Neural cell (in vitro differentiated cells): ENCODE measurements around the gene ZNF316. TPM values are rescaled to one million over a fixed set of nuclear protein-coding genes. Genes with fewer than 3 reads are reported as not detected.

Source experiments
- H2AFZ ChIP-seq: fragments of 200-600, 300-800 bp; sonication (generic), shearing (Covaris generic); 2 replicates; pipeline ENCODE4 v1.6.0; 2014; ENCODE audit warnings: low read depth, mild to moderate bottlenecking, antibody characterized with exemption, low read length, moderate library complexity
- H3F3A ChIP-seq: fragments of 200-600 bp; shearing (Covaris generic); 2 replicates; pipeline ENCODE4 v1.6.1; 2016; ENCODE audit warnings: mild to moderate bottlenecking, moderate library complexity, mixed read lengths, antibody characterized with exemption, low read length; ENCODE audit not compliant: insufficient read depth, poor library complexity, severe bottlenecking
- H3K27ac ChIP-seq: fragments of 200-600, 300-800 bp; sonication (generic), shearing (Covaris generic); 2 replicates; pipeline ENCODE4 v1.5.1; 2014; ENCODE audit warnings: mild to moderate bottlenecking, low read length, moderate library complexity
- H3K27me3 ChIP-seq: fragments of 300-800, 200-600 bp; sonication (generic), shearing (Covaris generic); 2 replicates; pipeline ENCODE4 v1.6.0; 2014; ENCODE audit warnings: mild to moderate bottlenecking, low read depth, low read length, moderate library complexity; ENCODE audit not compliant: insufficient read depth
- H3K36me3 ChIP-seq: fragments of 300-800, 200-600 bp; sonication (generic), shearing (Covaris generic); 2 replicates; pipeline ENCODE4 v1.5.1; 2014; ENCODE audit warnings: mild to moderate bottlenecking, antibody characterized with exemption, low read length, moderate library complexity; ENCODE audit not compliant: insufficient read depth
- H3K4me2 ChIP-seq: fragments of 300-800, 200-600 bp; sonication (generic), shearing (Covaris generic); 2 replicates; pipeline ENCODE4 v1.6.0; 2014; ENCODE audit warnings: mild to moderate bottlenecking, low read length
- H3K4me3 ChIP-seq: fragments of 300-800, 200-600 bp; sonication (generic), shearing (Covaris generic); 2 replicates; pipeline ENCODE4 v1.5.1; 2014; ENCODE audit warnings: mild to moderate bottlenecking, low read length, moderate library complexity
- H3K79me2 ChIP-seq: fragments of 200-600 bp; shearing (Covaris generic); replicated peaks from 2 replicates; pipeline ENCODE4 v1.6.0; 2014; ENCODE audit warnings: mild to moderate bottlenecking, low read length, moderate library complexity; ENCODE audit not compliant: insufficient read depth
- H3K9ac ChIP-seq: fragments of 300-800, 200-600 bp; sonication (generic), shearing (Covaris generic); 2 replicates; pipeline ENCODE4 v1.6.1; 2016; ENCODE audit warnings: mild to moderate bottlenecking, low read length, mixed read lengths
- H3K9me2 ChIP-seq: fragments of 200-600 bp; shearing (Covaris generic); 2 replicates; pipeline ENCODE4 v1.6.1; 2016; ENCODE audit warnings: mild to moderate bottlenecking, low read length, mixed read lengths; ENCODE audit not compliant: insufficient read depth
- H3K9me3 ChIP-seq: fragments of 200-600, 300-800 bp; sonication (generic), shearing (Covaris generic); 2 replicates; pipeline ENCODE4 v1.6.1; 2016; ENCODE audit warnings: mild to moderate bottlenecking, mixed run types, low read length, moderate library complexity, mixed read lengths
- H4K20me1 ChIP-seq: fragments of 200-600 bp; shearing (Covaris generic); 2 replicates; pipeline ENCODE4 v1.6.1; 2016; ENCODE audit warnings: mild to moderate bottlenecking, mixed run types; ENCODE audit not compliant: insufficient read depth
- CTCF ChIP-seq: fragments of 450-650 bp; IDR thresholded peaks from 2 replicates; pipeline ENCODE4 v1.5.1; 2014; ENCODE audit warnings: antibody characterized with exemption, mild to moderate bottlenecking, moderate library complexity; ENCODE audit not compliant: poor library complexity, severe bottlenecking
- EP300 ChIP-seq: fragments of 450-650 bp; conservative IDR thresholded peaks from 2 replicates; pipeline ENCODE4 v1.6.1; 2014; ENCODE audit warnings: antibody characterized with exemption, mild to moderate bottlenecking, moderate library complexity; ENCODE audit not compliant: poor library complexity, severe bottlenecking
- EZH2 ChIP-seq: fragments of 200-600, 300-800 bp; shearing (Covaris generic), sonication (generic); IDR thresholded peaks from 2 replicates; pipeline ENCODE4 v1.6.1; 2014; ENCODE audit warnings: antibody characterized with exemption, low read length, borderline replicate concordance, mild to moderate bottlenecking; ENCODE audit not compliant: insufficient read depth, poor library complexity, severe bottlenecking
- MXI1 ChIP-seq: fragments of 450-650 bp; conservative IDR thresholded peaks from 2 replicates; pipeline ENCODE4 v1.6.1; 2014; ENCODE audit warnings: antibody characterized with exemption, mild to moderate bottlenecking; ENCODE audit not compliant: poor library complexity, severe bottlenecking
- POLR2AphosphoS5 ChIP-seq: IDR thresholded peaks from 2 replicates; pipeline ENCODE4 v1.6.1; 2012
- RAD21 ChIP-seq: fragments of 450-650 bp; conservative IDR thresholded peaks from 2 replicates; pipeline ENCODE4 v1.6.1; 2014; ENCODE audit warnings: antibody characterized with exemption, mild to moderate bottlenecking, moderate library complexity
- REST ChIP-seq: IDR thresholded peaks from 2 replicates; pipeline ENCODE4 v1.6.1; 2012; ENCODE audit warnings: borderline replicate concordance
- SMC3 ChIP-seq: fragments of 450-650 bp; conservative IDR thresholded peaks from 2 replicates; pipeline ENCODE4 v1.6.1; 2014; ENCODE audit warnings: antibody characterized with exemption, mild to moderate bottlenecking, moderate library complexity; ENCODE audit not compliant: poor library complexity
- TAF1 ChIP-seq: IDR thresholded peaks from 2 replicates; pipeline ENCODE4 v1.6.1; 2012; ENCODE audit warnings: low read depth
- polyA plus RNA-seq: library from polyadenylated mRNA; depleted of rRNA; stranded (reverse); fragments of >200 nt; gene quantifications from 2 replicates; pipeline ENCODE4 v1.2.3, GENCODE V29; 2014

Gene ZNF316
- polyA plus RNA-seq, 1 donor from 2014 or later: 22.2 TPM

DNA sequence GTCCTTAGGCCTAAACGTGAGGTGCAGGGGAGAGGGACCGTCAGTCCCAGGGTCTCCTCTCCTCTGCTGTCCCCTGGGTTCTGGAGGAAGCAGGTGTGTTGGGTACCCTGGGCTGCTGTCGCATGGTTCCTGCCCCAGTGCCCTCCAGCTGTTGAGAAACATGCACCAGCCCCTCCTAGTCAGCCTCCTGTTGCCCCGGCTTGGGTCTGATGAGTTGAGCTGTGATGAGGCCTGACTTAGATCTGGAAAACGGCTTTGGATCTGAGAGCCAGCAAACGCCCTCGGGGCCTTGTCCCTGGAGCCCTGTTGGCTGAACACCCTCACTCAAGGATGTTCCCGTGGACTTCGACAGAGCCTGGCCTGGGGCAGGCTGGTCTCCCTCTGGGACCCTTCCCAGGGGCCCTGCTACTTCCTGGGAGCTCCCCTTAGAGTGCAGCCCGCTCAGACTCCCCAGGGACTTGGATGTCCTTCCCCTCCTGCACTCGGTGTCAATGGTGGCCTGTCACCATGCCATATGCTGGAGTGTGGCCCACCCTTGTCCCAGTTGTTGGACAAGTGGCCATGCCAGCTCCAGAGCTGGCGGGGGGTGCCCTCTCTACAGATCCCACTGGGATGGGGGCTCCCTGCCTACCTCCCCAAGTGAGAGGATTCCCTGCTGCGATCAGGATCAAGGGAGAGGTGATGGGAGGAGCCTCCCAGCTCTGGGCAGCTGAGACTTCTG, 12.3 kb downstream of the ZNF316 start:
- H3K9me3 ChIP-seq: peaks cover 6% of the 10 kb centered on the region
- no peak overlapping the region for H3K4me2 ChIP-seq

DNA sequence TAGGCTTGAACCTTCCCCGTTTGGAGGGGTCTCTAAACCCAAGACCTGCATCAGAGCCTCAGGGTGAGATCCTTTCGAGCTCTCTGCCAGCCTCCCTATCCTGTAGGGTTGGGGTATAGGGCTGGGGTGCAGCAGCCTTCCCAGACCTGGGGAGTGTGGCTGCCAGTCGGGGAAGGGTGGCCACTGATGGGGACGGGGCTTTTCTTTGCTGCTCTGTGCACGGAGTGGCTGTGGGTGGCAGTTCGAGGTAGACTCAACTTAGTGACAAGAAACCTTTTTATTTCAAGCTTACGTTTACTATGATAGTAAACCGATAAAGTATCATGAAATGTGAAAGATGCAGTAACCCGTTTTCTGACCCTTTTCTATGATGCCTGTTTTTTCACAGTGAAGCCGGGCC, 13.0 kb downstream of the ZNF316 start:
- Histone ChIP-seq H3K9me2 (no peaks in the 10 kb centered on the region), H2AFZ (no peak overlapping the region), H3K36me3 (peaks cover 20% of the 10 kb centered on the region), H3K4me3 (no peak overlapping the region), H3F3A (no peaks in the 10 kb centered on the region), H3K9me3 (peaks cover 9% of the 10 kb centered on the region), H3K27ac (no peak overlapping the region), H3K27me3 (no peaks in the 10 kb centered on the region), H3K9ac (no peak overlapping the region), H3K79me2 (no peaks in the 10 kb centered on the region), H3K4me2 (no peak overlapping the region), H4K20me1 (no peaks in the 10 kb centered on the region)
- TF ChIP-seq MXI1 (no peak), RAD21 (no peak), POLR2AphosphoS5 (no peak), SMC3 (no peak), CTCF (no peak)

More for the DNA sequence above, 12.3 kb downstream of the ZNF316 start:
- Histone ChIP-seq H4K20me1 (no peaks in the 10 kb centered on the region), H3K9ac (no peak overlapping the region), H3K27ac (no peak overlapping the region), H3F3A (no peaks in the 10 kb centered on the region), H3K79me2 (no peaks in the 10 kb centered on the region), H3K27me3 (no peaks in the 10 kb centered on the region), H3K9me2 (no peaks in the 10 kb centered on the region), H3K36me3 (peaks cover 15% of the 10 kb centered on the region), H3K4me3 (no peak overlapping the region), H2AFZ (no peak overlapping the region)
- TF ChIP-seq TAF1 (no peak), MXI1 (no peak), SMC3 (no peak), POLR2AphosphoS5 (no peak), CTCF (no peak), REST (no peak), EP300 (no peak), EZH2 (no peak), RAD21 (no peak)
